ENCODE results near the gene SPAG9.

The SPAG9 gene

DNA sequence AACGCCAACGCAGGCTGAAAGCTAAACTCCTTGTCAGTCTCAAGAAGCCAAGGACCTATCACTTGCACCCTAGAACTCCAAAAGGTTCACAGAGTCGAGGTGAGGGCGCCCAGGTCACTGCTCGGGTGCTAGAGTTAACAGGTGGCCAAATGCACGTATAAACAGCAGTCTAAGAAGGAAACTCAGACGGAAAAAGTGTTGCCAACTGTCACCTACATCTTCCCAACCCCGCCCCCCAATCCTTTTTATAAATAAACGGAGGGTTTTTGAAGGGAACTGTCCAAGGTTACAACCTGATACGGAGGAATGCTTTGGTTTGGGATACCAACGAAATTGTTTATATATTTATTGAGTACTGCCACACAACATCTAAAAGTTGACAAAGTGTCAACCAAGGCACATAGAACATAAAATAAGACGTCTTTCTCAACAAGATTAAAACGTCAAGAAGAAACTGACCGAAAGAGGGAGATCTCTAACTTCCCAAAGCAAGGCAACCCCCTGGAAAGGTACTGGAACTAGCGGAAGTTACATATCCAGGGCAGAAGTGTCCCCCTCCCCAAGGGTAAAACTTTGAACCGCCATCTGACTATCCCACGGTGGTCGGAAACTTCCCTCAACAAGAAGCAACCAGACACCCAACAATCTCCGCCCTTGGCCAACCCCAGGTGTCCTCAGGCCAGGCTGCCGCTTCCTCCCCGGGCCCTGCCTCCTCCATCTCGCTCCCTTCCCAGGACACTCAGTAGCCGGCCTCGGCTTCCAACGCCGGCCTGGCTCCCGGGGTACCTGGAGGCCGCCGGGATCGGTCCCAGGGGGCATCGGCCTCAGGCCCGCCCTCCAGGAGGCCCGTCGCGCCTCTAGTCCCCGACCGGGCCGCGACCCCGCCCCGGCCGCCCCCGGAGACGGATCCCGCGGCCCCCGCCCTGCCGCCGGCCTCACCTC lies 982 bp downstream of the SPAG9 start (continued):
- TF ChIP-seq ZBTB11 (tag by site-specific recombination; conservative IDR thresholded peaks at IDR 0.05; ENCODE audit: low read depth) (peak; percentile 64; the same call in 1 of the 2 replicates), SCRT2 (tag by site-specific recombination; IDR thresholded peaks at IDR 0.05) (peak; percentile 56), SP2 (tag by site-specific recombination; IDR thresholded peaks at IDR 0.05) (peak; percentile 70), OSR2 (tag by site-specific recombination; IDR thresholded peaks at IDR 0.05) (peak; percentile 41; the same call in 1 of the 2 replicates), ZSCAN23 (tag by site-specific recombination; IDR thresholded peaks at IDR 0.05) (peak; percentile 42; the same call in 1 of the 2 replicates), IKZF3 (tag by site-specific recombination; IDR thresholded peaks at IDR 0.05) (peak; percentile 85), GLIS2 (tag by site-specific recombination; IDR thresholded peaks at IDR 0.05) (peak; percentile 73), ZBTB48 (tag by site-specific recombination; IDR thresholded peaks at IDR 0.05) (peak; percentile 39; the same call in 1 of the 2 replicates), ZBTB8A (tag by site-specific recombination; IDR thresholded peaks at IDR 0.05) (0 out of 2 replicates have a peak, but pooled peaks have one; percentile 21), ZNF544 (tag by site-specific recombination; IDR thresholded peaks at IDR 0.05) (no peak), TRIM28 (IDR thresholded peaks at IDR 0.05; ENCODE audit: borderline replicate concordance, low read length) (no peak), ZNF366 (tag by site-specific recombination; conservative IDR thresholded peaks at IDR 0.05) (peak; percentile 17), ZNF610 (tag by site-specific recombination; IDR thresholded peaks at IDR 0.05; ENCODE audit: borderline replicate concordance) (no peak), BCL11A (tag by site-specific recombination; IDR thresholded peaks at IDR 0.05; ENCODE audit: low read depth) (peak; percentile 12; the same call in 1 of the 2 replicates), PATZ1 (tag by site-specific recombination; IDR thresholded peaks at IDR 0.05) (peak; percentile 74), ZNF600 (tag by site-specific recombination; IDR thresholded peaks at IDR 0.05) (0 out of 2 replicates have a peak, but pooled peaks have one; percentile 52), ZNF24 (tag by site-specific recombination; IDR thresholded peaks at IDR 0.05) (peak; percentile 28; the same call in 1 of the 2 replicates)
- TF ChIP-seq, protein P1, sequence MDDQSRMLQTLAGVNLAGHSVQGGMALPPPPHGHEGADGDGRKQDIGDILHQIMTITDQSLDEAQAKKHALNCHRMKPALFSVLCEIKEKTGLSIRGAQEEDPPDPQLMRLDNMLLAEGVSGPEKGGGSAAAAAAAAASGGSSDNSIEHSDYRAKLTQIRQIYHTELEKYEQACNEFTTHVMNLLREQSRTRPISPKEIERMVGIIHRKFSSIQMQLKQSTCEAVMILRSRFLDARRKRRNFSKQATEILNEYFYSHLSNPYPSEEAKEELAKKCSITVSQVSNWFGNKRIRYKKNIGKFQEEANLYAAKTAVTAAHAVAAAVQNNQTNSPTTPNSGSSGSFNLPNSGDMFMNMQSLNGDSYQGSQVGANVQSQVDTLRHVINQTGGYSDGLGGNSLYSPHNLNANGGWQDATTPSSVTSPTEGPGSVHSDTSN (CRISPR knock-in tag; IDR thresholded peaks at IDR 0.05), result peak; percentile 22; the same call in 1 of the 2 replicates
- TF ChIP-seq, protein P2, sequence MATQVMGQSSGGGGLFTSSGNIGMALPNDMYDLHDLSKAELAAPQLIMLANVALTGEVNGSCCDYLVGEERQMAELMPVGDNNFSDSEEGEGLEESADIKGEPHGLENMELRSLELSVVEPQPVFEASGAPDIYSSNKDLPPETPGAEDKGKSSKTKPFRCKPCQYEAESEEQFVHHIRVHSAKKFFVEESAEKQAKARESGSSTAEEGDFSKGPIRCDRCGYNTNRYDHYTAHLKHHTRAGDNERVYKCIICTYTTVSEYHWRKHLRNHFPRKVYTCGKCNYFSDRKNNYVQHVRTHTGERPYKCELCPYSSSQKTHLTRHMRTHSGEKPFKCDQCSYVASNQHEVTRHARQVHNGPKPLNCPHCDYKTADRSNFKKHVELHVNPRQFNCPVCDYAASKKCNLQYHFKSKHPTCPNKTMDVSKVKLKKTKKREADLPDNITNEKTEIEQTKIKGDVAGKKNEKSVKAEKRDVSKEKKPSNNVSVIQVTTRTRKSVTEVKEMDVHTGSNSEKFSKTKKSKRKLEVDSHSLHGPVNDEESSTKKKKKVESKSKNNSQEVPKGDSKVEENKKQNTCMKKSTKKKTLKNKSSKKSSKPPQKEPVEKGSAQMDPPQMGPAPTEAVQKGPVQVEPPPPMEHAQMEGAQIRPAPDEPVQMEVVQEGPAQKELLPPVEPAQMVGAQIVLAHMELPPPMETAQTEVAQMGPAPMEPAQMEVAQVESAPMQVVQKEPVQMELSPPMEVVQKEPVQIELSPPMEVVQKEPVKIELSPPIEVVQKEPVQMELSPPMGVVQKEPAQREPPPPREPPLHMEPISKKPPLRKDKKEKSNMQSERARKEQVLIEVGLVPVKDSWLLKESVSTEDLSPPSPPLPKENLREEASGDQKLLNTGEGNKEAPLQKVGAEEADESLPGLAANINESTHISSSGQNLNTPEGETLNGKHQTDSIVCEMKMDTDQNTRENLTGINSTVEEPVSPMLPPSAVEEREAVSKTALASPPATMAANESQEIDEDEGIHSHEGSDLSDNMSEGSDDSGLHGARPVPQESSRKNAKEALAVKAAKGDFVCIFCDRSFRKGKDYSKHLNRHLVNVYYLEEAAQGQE (tag by site-specific recombination; IDR thresholded peaks at IDR 0.05), result peak; percentile 97
